ENCODE results near the gene TRABD.
A peak's percentile ranks its signal among the peaks of the same experiment; 100 is the strongest.
"Not testable (repeated sequence)": the region's sequence is repeated elsewhere in the genome, so short reads cannot be mapped to it uniquely, and the experiment has no call there.

Gene TRABD

GRCh38 chr22:50146439-50147238 lies 39.1 kb upstream of the TRABD start:
- DNase-seq (ENCODE audit: low spot score in 2 of 2) (no peak), ATAC-seq (replicated peaks; ENCODE audit: extremely low read depth, poor library complexity, severe bottlenecking) (no peak)
- Mint-ChIP-seq H3K4me3 (no peak overlapping the region), H3K27ac (ENCODE audit: low read depth) (no peak overlapping the region), H3K36me3 (ENCODE audit: insufficient read depth) (no peaks in the 10 kb centered on the region), H3K4me1 (no peaks in the 10 kb centered on the region), H3K9me3 (no peaks in the 10 kb centered on the region), H3K27me3 (peaks cover 31% of the 10 kb centered on the region)

- not testable (repeated sequence) for H3K36me3 Mint-ChIP-seq (ENCODE audit: insufficient read depth); DNase-seq (ENCODE audit: low spot score in 2 of 2); H3K9me3 Mint-ChIP-seq; H3K27ac Mint-ChIP-seq (ENCODE audit: low read depth); H3K4me3 Mint-ChIP-seq; H3K4me1 Mint-ChIP-seq; ATAC-seq (replicated peaks; ENCODE audit: extremely low read depth, poor library complexity, severe bottlenecking)
- H3K27me3 Mint-ChIP-seq = peaks cover 22% of the 10 kb centered on the region
Measured at GRCh38 chr22:50147258-50148165, 38.2 kb upstream of the TRABD start.

- no peak overlapping the region for H3K4me3 Mint-ChIP-seq
- peaks cover 16% of the 10 kb centered on the region for H3K27me3 Mint-ChIP-seq
- H3K36me3 Mint-ChIP-seq (ENCODE audit: insufficient read depth) = no peaks in the 10 kb centered on the region
- H3K27ac Mint-ChIP-seq (ENCODE audit: low read depth) = no peak overlapping the region
- ATAC-seq (replicated peaks; ENCODE audit: extremely low read depth, poor library complexity, severe bottlenecking) (no peak), DNase-seq (ENCODE audit: low spot score in 2 of 2) (no peak)
- no peaks in the 10 kb centered on the region for H3K4me1 Mint-ChIP-seq
- H3K9me3 Mint-ChIP-seq = no peaks in the 10 kb centered on the region
Measured at GRCh38 chr22:50148166-50148500, 37.6 kb upstream of the TRABD start.

GRCh38 chr22:50148991-50149721 lies 36.6 kb upstream of the TRABD start:
- peak; percentile 89 for ATAC-seq (replicated peaks; ENCODE audit: extremely low read depth, poor library complexity, severe bottlenecking)
- Mint-ChIP-seq H3K27me3 (peaks cover 9% of the 10 kb centered on the region), H3K4me3 (no peak overlapping the region), H3K27ac (ENCODE audit: low read depth) (no peak overlapping the region), H3K9me3 (no peaks in the 10 kb centered on the region), H3K36me3 (ENCODE audit: insufficient read depth) (no peaks in the 10 kb centered on the region), H3K4me1 (no peaks in the 10 kb centered on the region)
- DNase-seq (ENCODE audit: low spot score in 2 of 2) = peak; percentile 58 to 65

- no peak for ATAC-seq (replicated peaks; ENCODE audit: extremely low read depth, poor library complexity, severe bottlenecking)
- H3K4me3 Mint-ChIP-seq = no peak overlapping the region
- DNase-seq (ENCODE audit: low spot score in 2 of 2) = no peak
- H3K27me3 Mint-ChIP-seq = peaks cover 3% of the 10 kb centered on the region
- no peaks in the 10 kb centered on the region for H3K4me1 Mint-ChIP-seq
- H3K9me3 Mint-ChIP-seq = no peaks in the 10 kb centered on the region
- no peak overlapping the region for H3K27ac Mint-ChIP-seq (ENCODE audit: low read depth)
- H3K36me3 Mint-ChIP-seq (ENCODE audit: insufficient read depth) = peaks cover 2% of the 10 kb centered on the region
Measured at GRCh38 chr22:50150161-50151129, 35.3 kb upstream of the TRABD start.

- H3K9me3 Mint-ChIP-seq = no peaks in the 10 kb centered on the region
- no peaks in the 10 kb centered on the region for H3K4me1 Mint-ChIP-seq
- no peak overlapping the region for H3K27ac Mint-ChIP-seq (ENCODE audit: low read depth)
- H3K27me3 Mint-ChIP-seq = no peaks in the 10 kb centered on the region
- no peak for DNase-seq (ENCODE audit: low spot score in 2 of 2)
- no peak overlapping the region for H3K4me3 Mint-ChIP-seq
- peaks cover 2% of the 10 kb centered on the region for H3K36me3 Mint-ChIP-seq (ENCODE audit: insufficient read depth)
- no peak for ATAC-seq (replicated peaks; ENCODE audit: extremely low read depth, poor library complexity, severe bottlenecking)
Measured at GRCh38 chr22:50151571-50152537, 33.9 kb upstream of the TRABD start.

GRCh38 chr22:50153056-50153755 lies 32.5 kb upstream of the TRABD start:
- no peaks in the 10 kb centered on the region for H3K9me3 Mint-ChIP-seq
- DNase-seq (ENCODE audit: low spot score in 2 of 2) (no peak), ATAC-seq (replicated peaks; ENCODE audit: extremely low read depth, poor library complexity, severe bottlenecking) (no peak)
- peaks cover 2% of the 10 kb centered on the region for H3K36me3 Mint-ChIP-seq (ENCODE audit: insufficient read depth)
- peaks cover 11% of the 10 kb centered on the region for H3K27me3 Mint-ChIP-seq
- no peaks in the 10 kb centered on the region for H3K4me1 Mint-ChIP-seq
- H3K27ac Mint-ChIP-seq (ENCODE audit: low read depth) = no peak overlapping the region
- no peak overlapping the region for H3K4me3 Mint-ChIP-seq

- H3K4me1 Mint-ChIP-seq = no peaks in the 10 kb centered on the region
- no peak for ATAC-seq (replicated peaks; ENCODE audit: extremely low read depth, poor library complexity, severe bottlenecking)
Measured at GRCh38 chr22:50153756-50154140, 32.0 kb upstream of the TRABD start.

GRCh38 chr22:50157709-50158375 lies 27.9 kb upstream of the TRABD start:
- ATAC-seq (replicated peaks; ENCODE audit: extremely low read depth, poor library complexity, severe bottlenecking) (no peak), DNase-seq (ENCODE audit: low spot score in 2 of 2) (no peak)
- Mint-ChIP-seq H3K27ac (ENCODE audit: low read depth) (no peak overlapping the region), H3K9me3 (no peaks in the 10 kb centered on the region), H3K4me1 (no peaks in the 10 kb centered on the region), H3K4me3 (no peak overlapping the region), H3K36me3 (ENCODE audit: insufficient read depth) (peaks cover 4% of the 10 kb centered on the region), H3K27me3 (peaks cover 51% of the 10 kb centered on the region)

More at GRCh38 chr22:50153756-50154140, 32.0 kb upstream of the TRABD start:
- H3K4me3 Mint-ChIP-seq = no peak overlapping the region
- peaks cover 16% of the 10 kb centered on the region for H3K27me3 Mint-ChIP-seq
- no peak overlapping the region for H3K27ac Mint-ChIP-seq (ENCODE audit: low read depth)
- DNase-seq (ENCODE audit: low spot score in 2 of 2) = no peak
- peaks cover 2% of the 10 kb centered on the region for H3K36me3 Mint-ChIP-seq (ENCODE audit: insufficient read depth)
- no peaks in the 10 kb centered on the region for H3K9me3 Mint-ChIP-seq

- Mint-ChIP-seq H3K27me3 (peaks cover 63% of the 10 kb centered on the region), H3K4me1 (no peaks in the 10 kb centered on the region), H3K9me3 (no peaks in the 10 kb centered on the region), H3K27ac (ENCODE audit: low read depth) (no peak overlapping the region), H3K36me3 (ENCODE audit: insufficient read depth) (peaks cover 3% of the 10 kb centered on the region), H3K4me3 (no peak overlapping the region)
- DNase-seq (ENCODE audit: low spot score in 2 of 2) = no peak
- ATAC-seq (replicated peaks; ENCODE audit: extremely low read depth, poor library complexity, severe bottlenecking) = no peak
Measured at GRCh38 chr22:50160947-50161346, 24.8 kb upstream of the TRABD start.
